GM18951 (cell line): ENCODE measurements around the gene GRIA3.

ENCODE experiments used
- POLR2A ChIP-seq: IDR thresholded peaks from 4 replicates; pipeline ENCODE4 v1.6.1; 2011; ENCODE audit warnings: mild to moderate bottlenecking; ENCODE audit not compliant: insufficient read length, insufficient read depth; ENCODE audit errors: extremely low read depth
- in situ Hi-C: fragments of 300-500 bp; cut with MboI; formaldehyde crosslinking; loops from one replicate; pipeline ENCODE4 v1.12.0; 2022; ENCODE audit warnings: low sequenced_read_pairs, mixed read lengths, inconsistent platforms; ENCODE audit not compliant: unreplicated experiment

The GRIA3 gene

DNA sequence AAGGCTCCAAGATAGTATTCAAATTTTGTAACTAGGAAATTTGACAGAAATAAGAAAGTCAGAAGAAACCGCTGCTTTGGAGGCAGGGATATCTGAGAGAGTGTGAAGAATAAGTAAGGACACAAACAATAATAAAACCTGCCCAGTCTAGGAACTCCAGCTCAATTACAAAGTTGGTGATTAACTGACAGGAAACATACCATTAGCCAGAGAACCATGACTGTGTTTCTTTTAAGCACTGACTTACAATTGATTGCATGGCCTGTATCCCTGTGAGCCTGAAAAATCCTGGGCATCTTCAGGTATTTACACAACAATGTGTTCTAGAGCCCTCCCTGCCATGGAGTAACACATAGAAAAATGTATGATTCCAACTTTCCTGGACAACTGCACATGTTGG is 127.4 kb downstream of the GRIA3 start:
- in situ Hi-C loops, result no loop called here
- TF ChIP-seq POLR2A, result no peak

DNA sequence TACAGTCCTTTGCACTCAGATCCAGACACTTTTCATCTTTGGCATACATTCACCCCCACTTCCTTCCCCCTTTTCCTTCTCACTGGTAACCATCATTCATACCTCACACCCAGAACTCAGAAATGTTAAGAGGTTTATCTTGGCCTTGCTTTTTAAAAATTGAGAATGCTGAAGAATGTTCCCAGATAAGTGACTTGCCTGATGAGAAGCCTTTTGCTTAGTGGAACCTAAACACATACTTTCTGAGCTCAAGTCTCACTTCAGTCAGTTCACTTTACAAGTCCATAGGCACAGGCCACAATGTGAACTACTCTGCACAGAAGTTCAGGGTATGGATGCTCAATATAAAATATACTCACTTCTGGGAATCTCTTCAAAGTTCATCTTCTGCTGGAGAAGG is 129.4 kb downstream of the GRIA3 start:
- TF ChIP-seq POLR2A, result no peak
- in situ Hi-C loops, result no loop called here

DNA sequence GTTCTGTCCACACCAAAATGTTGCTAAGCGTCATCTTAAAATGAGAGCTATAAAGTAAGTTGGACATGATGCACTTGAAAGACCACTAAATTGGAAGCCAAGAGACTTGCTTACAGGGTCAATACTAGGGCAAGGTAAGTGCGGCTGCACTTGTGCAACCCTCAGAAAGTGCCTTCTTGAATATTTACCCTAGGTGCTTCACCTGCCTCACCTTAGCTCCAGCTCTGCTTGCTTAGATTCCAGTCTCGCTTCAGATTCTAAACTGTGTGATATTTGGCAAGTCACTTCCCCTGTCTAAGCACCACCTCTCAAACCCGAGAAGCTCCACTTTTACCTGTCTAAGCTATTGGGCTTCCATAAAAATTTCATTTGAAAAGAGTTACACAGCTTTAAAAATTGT is 136.5 kb downstream of the GRIA3 start:
- in situ Hi-C loops, result no loop called here
- TF ChIP-seq POLR2A, result no peak

DNA sequence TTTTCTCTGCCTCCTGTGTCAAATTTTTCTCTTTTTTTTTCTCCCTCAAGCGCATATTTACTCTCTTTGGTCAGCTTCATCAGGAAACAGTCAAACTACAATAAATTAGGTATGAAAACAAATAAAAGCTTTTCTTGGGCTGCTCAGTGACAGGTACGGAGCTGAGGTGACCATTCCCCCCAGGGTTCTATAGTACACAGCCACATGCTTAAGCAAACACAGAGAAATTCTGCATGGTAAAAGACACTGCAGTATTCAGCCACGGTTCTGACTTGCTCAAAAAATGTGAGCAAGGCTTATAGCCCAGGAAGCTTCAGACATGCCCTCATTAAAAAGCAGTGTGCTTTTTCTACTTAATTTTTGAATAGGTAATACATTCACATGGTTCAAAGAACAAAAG is 138.5 kb downstream of the GRIA3 start:
- no peak for TF ChIP-seq POLR2A
- in situ Hi-C loops, result no loop called here

DNA sequence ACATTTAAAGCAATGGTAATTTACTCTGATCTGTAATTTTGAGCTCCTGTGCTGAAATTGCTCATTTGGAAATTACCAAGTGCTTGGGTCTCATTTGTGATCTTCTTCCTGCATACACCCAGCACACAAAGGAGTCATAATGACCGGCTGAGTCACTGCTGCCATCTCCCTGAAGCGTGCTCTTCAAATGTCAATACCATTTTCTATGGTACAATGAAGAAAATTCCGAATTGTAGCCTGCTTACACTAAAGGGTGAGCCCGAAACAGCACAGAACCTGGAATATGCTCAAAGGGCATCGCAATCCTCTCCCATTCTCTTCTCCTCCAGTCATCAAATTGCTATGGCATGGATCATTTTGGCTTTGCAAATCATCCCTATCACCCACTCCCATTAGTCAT is 140.5 kb downstream of the GRIA3 start:
- no peak for TF ChIP-seq POLR2A
- in situ Hi-C loops, result no loop called here

DNA sequence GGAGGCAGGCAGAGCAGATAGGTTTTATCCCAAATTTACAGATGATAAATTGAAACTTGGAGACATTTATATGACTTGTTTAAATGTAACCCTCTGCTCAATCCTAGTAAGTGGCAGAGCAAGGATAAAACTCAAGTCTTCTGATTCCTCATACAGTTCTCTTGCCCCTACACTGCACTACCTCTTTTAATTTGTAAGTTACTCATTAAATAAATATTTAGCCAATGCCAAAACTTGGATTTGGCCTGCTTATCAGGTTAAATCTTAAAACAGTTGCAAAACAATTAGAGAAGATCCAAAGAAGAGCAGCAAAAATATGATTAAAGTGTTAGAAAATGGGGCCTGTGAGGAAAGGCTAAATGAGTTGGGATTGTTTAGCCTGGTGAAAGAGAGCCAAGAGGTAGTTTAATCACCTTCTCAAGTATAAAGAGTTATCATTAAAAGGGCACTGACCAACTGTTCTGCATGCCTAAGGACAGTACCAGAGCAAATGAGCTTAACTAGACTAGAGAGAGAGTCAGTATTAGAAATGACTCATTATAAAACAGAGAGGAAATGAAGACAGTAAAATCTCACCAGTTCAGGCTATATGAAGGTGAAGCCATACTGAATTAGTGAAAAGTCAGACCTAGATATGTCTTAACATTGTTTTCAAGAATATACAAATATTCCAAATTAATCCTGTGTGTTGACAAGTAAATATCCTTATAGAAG is 146.3 kb downstream of the GRIA3 start:
- in situ Hi-C loops, result no loop called here
- no peak for TF ChIP-seq POLR2A

DNA sequence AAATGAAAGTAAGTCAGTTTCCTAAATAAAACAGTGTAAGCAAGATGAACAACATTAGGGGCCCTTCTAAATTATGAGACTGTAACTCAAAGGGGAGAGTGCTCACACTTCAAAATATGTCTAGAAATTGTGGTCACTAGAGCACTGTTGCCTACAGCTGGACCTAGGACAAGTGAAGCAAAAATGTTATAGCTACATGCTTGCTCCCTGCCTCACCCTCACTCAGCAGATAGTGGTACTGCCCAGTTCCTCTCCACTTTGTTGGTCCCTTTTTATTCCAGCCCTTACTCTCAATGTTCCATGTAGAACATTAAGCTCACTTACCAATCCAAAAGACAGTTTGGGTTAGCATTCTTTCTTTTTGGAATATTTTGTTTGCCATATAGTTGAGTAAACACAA is 147.3 kb downstream of the GRIA3 start:
- in situ Hi-C loops, result no loop called here
- TF ChIP-seq POLR2A, result no peak

DNA sequence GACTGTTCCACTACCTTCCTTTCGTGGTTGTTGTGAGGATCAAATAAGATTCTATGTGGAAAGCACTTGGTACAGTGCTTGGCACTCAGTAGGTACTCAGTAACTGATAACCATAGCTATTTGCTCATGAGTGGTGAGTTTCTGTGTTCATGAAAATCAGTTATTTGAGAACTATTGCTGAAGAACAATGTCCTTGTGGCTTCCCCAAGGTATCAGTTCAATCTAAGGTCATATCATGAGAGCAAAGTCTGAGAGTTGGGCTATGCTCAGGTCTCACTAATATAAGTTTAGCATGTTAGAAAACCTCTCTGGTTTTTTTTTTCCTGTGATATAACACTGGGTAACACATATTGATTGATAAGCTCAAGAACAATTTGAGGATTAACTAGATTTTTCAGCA is 147.8 kb downstream of the GRIA3 start:
- TF ChIP-seq POLR2A, result no peak
- in situ Hi-C loops, result no loop called here

DNA sequence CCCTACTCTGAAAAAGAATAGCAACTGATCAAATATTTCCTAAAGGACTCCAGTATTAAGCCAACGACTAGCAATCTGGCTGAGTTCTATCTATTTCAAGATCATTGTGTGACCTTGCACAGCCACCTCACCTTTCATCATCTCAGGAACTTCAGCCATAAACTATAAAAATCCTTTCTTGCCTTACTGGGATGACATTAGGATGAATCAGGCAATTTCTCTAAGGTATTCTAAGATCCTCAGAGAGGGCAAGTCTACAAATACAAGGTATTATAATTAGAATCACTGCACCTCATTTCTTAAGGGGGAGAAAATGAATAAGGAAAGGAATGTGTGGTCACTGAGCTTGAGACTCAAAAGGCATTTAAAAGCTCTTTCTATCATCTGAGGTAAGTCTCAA is 152.6 kb downstream of the GRIA3 start:
- in situ Hi-C loops, result no loop called here
- no peak for TF ChIP-seq POLR2A

DNA sequence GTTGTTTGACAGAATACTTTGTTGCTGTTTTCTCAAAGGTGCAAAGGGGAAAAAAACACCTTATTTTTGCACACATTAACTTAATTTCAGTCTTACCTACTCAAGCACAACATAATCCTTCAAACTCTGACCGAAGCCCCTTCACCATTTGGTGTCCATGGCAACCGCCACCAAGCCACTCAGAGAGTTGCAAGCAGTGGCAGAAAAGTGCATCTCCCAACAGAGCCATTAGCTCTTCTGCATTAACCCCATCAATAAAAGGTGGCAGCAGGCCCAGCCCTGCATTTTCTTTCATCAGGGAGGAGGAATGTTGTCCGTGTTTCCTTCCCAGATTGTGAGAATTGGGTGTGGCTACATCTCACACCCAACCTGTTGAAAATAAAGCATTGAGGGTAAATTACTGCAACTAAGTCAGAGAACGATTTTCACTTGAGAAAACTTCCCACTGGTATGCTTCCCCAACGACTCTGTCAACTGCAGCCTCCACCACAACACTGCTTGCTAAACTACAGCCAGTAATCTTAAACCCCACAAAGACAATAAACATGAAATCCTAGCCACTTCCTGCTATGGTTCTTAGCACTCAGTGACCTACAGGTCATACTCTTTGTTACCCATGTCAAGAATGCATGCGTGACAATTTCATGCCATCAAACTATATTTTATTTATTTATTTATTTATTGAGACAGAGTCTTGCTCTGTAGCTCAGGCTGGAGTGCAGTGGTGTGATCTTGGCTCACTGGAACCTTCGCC is 154.0 kb downstream of the GRIA3 start:
- TF ChIP-seq POLR2A, result no peak
- in situ Hi-C loops, result no loop called here

DNA sequence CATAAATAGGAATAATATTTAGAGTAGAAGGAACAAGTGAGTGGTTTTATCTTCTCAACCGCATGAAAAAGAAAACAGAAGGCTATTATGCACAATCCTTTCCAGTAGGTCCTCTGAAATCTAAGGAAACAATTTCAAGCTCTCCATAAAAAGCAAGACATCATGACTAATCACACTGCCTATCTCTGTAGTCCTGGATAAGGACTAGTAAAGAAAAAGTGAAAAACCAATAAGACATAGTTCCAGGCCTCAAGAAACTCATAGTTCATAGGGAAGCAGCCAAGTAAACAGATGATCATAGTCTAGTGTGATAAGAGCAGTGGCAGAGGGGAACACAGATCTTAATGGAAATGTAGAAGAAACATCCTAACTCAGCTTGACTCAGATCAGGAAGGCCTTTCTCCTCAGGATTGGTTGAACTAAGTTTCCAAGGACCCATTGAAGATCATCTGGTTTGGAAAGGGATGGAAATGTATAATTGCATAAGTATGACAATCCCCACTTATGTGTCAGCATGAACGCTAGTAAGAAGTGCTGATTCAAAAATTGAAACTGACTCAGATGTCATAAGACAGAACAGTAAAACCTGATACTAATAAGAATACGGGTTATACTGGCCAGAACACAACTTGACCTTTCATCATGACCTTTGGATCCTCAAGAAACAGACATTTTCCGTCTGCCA is 155.3 kb downstream of the GRIA3 start:
- in situ Hi-C loops, result no loop called here
- no peak for TF ChIP-seq POLR2A

DNA sequence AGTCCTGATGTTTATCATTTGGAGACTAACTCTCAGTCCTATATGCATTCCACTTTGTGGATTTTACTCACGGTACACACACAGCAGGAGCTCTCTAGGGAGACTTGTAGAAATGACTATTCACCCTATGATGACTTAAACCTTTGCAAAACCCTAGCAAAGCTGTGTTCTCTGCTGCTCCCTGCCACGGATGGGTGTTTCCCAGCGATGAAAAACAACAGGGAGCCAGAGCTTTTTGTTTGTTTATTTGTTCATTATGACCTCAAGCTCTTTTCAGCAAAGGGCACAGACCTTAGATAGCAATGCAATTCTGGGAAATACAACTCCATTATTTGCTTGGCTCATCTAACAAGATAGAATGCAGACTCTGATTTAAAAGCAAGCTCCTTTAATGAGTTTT is 156.6 kb downstream of the GRIA3 start:
- in situ Hi-C loops, result no loop called here
- no peak for TF ChIP-seq POLR2A

DNA sequence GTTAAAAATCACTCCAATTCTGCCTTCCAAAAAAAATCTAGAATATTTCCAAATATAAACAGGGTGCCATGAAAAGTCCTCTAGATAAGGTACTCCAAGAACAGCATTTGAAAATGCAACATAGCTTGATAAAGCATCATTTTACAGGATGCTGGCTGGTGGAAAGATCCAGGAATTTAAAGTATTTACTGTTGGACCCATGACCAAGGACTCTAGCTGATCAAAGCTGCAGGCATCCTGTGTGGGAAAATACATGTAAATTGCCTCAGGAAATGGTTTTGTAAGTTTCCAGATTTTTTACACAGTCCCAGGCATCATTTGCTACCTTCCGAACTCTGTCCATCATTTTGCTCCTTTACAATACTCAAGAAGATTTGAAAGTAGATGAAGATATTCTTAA is 164.4 kb downstream of the GRIA3 start:
- in situ Hi-C loops, result no loop called here
- TF ChIP-seq POLR2A, result no peak

DNA sequence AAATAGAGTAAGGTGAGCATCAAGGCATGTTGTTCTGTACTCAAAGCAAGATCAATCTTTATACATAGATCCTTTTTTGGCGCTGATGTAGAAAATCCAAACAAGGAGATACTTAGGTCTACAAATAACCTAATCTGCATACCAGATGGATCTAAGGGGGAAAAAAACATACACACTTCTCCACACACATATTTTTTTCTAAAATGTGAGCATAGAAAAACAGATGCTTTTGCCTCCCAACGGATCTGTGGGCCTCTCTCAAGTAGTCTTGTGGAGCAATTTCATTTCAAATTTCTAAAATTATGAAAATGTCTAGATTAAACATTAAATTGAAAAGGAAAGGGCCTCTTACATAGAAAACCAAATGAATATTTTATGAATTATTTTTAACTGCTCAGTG is 166.1 kb downstream of the GRIA3 start:
- no peak for TF ChIP-seq POLR2A
- in situ Hi-C loops, result no loop called here
